HPDE6-E6E7 (cell line): ENCODE results near the gene PSMA4.
A peak's percentile ranks its signal among the peaks of the same experiment; 100 is the strongest.
"Not testable (repeated sequence)": the region's sequence is repeated elsewhere in the genome, so short reads cannot be mapped to it uniquely, and the experiment has no call there.

ENCODE experiments used
- DNase-seq: peaks from one replicate; pipeline ENCODE4 v3.0.0; 2011; ENCODE audit warnings: missing footprints; ENCODE audit errors: extremely low spot score

The PSMA4 gene

DNA sequence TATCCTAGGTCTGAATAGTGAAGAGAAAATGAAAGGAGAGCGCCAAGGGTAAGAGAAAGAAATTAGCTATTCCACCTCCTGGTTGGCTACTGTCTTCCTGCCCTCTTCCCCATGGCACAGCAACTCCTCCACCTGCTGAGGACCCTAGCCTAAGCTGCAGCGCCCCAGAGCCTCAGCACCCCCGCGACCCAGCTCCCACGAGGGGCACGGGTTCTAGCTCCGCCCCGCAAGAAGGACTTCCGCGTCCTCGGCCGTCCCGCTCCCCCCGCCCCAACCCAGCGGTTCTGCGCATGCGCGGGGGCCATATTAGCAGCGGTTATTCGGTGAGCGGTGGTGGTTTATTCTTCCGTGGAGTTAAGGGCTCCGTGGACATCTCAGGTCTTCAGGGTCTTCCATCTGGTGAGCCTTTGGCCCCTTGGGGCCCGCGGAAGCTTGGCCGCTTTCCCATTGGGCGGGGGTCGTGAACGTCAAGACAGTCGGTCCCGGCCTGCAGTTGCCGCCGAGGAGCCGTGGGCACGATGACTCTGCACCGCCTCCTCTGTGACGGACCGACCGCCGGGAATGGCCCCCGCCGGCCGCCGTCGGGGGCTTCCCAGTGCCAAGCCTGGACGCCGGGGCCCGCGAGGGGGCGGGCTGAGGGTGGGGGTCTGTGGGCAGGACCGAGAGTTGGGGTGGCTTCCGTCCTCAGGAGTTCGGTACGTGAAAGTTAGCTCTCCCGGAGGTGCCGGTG, at the start of gene PSMA4:
Gene PSMA4, plus strand, starts transcription at position 304 of the 730 bp plus-strand sequence. CDS start 1,484 bp downstream, outside the sequence.
- DNase-seq, result peak; percentile 84

DNA sequence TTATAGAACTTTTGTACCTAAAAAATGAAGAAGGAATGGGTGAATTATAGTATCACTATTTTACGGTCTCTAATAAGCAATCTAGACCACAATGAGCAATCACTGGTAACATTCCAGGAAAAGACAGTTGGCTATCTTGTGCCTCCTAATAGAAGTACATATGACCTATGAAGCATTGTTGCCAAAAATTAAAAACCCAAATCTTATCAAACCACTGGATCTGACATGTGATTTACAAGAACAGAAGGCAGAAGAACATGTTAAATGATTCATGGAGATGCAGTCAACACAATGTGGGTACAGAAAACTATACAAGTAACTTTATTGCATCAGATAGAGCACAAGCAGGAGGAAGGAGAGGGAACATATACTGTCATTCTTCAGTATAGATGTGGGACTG, 47.4 kb upstream of the PSMA4 start:
- no peak for DNase-seq

DNA sequence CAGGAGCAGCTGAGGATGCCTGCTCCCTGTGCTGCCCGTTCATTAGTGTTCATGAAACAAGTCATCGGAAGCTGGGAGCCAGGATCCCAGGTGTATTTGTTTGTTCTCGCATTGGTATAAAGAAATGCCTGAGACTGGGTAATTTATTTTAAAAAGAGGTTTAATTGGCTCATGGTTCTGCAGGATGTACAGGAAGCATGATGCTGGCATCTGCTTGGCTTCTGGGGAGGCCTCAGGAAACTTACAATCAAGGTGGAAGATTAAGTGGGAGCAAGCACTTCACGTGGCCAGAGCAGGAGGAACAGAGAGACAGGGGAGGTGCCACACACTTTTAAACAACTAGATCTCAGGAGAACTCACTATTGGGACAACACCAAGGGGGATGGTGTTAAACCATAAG, 38.4 kb upstream of the PSMA4 start:
- no peak for DNase-seq

- DNase-seq, result no peak
Measured at GRCh38 chr15:78502641-78503040, 37.6 kb upstream of the PSMA4 start.

DNA sequence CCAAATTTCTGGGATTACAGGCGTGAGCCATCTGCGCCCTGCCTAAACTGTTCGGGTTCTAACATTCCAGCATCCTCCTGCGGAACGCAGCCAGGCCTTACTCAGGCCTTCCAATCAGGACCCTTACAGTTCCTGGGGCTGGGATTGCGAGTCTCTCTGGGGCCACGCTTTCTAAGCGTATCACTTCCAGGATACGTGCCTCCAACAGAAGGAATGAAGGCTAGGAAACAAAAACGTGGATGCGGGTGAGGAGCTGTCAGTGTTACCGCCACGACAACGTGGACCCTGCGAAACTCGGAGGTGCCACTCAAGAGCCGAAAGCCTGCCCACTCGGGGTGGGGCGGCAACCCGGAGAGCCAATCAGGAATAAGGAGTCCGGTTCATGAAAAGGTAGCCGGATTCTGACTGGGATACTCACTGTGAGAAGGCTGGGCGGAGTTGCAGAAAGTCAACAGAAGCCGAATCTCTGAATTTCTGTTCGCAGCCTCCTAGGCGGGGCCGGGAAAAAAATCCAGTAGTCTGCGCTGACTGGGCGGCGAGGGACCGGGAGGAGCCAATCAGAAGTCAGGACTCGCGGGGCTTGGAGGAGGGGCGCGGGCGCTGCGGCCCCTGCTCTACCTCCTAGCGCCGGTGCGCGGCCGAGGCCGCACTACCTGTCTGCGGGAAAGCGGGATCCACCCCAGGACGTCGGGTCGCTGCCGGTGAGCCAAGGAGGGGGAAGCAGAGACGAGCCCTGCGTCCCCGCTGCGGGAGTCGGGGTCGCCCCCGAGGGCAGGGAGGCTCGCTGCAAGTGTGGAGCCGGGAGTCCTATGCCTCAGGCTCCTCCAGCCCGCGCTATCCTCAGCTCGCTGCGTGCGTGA, 33.0 kb upstream of the PSMA4 start, which contains the start of gene HYKK:
Gene HYKK, plus strand, starts transcription at position 607 of the 860 bp plus-strand sequence. CDS start 5,512 bp downstream, outside the sequence.
- DNase-seq, result peak; percentile 96

DNA sequence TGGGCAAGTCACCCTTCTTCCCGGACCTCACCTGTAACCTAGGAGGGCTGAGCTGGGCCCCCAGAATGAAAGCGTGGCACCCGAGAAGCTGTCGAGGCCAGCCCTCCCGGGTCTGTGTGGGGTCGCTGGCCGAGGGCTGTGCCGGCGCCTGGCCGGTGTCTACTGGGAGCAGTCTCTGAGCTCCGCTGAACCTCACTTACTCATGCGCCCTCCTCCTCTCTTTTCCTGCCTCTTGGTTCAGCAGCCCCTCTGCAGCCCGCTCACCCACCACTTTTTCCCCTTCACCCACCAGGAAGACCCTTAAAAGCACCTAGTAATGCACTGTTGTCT, 32.4 kb upstream of the PSMA4 start:
- no peak for DNase-seq

DNA sequence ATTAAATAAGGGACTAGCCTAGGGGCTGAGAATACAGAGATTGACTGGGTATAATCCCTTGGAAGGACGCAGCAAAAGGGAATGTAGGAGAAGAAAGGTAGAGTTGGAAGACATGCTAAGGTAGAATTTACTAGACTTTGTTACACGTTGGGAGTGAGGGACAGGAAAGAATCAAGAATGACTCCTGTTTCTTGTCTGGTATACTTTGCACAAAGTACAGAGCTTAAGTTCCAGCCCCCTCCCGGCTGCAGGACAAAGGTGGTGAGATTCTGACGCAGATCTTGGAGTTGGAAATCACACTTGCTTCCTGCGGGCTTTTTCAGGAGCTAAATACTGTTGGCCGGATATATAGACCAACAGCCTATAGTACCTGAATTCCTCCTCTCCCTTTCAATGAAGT, 32.0 kb upstream of the PSMA4 start:
- peak; percentile 4 for DNase-seq

- DNase-seq, result no peak
Measured at GRCh38 chr15:78509726-78510312, 30.4 kb upstream of the PSMA4 start.

GRCh38 chr15:78520035-78520434, 20.2 kb upstream of the PSMA4 start:
- DNase-seq, result not testable (repeated sequence)

- no peak for DNase-seq
Measured at GRCh38 chr15:78524230-78524629, 16.0 kb upstream of the PSMA4 start.

DNA sequence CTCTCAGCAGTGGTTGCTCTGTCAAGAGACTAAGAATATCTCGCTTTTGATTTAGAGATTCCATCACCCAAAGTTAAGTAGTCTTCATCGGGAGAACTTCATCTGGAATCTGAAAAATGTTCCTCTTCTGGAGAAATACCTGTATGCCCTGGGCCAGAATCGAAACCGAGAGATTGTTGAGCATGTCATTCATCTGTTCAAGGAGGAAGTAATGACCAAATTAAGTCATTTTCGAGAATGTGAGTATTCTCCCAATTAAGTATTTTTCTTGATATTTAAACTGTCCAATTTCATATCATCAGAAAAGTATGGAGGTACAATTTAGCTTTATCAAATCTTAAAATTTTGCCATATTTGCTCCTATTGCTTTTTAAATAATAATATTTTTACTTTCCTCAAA, 12.9 kb upstream of the PSMA4 start:
- no peak for DNase-seq

DNA sequence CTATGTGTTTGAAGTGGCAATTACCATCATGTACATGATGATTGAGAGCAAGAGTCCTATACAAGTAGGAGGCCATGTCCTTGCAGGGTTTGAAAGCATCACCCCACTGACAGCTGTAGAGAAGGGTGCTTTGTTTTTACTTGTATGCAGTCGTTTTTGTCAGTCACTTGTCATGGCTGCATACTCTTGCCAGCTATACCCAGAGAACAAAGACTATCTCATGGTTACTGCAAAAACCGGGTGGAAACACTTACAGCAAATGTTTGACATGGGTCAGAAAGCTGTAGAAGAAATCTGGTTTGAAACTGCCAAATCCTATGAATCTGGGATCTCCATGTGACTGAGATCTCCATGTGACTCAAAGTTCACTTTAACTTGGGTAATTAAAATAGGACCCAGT, 6.9 kb upstream of the PSMA4 start:
- DNase-seq, result no peak

GRCh38 chr15:78536134-78536533, 4.1 kb upstream of the PSMA4 start:
- no peak for DNase-seq

GRCh38 chr15:78537266-78537905, 2.9 kb upstream of the PSMA4 start:
- no peak for DNase-seq

- DNase-seq, result no peak
Measured at GRCh38 chr15:78538358-78538757, 1.9 kb upstream of the PSMA4 start.

DNA sequence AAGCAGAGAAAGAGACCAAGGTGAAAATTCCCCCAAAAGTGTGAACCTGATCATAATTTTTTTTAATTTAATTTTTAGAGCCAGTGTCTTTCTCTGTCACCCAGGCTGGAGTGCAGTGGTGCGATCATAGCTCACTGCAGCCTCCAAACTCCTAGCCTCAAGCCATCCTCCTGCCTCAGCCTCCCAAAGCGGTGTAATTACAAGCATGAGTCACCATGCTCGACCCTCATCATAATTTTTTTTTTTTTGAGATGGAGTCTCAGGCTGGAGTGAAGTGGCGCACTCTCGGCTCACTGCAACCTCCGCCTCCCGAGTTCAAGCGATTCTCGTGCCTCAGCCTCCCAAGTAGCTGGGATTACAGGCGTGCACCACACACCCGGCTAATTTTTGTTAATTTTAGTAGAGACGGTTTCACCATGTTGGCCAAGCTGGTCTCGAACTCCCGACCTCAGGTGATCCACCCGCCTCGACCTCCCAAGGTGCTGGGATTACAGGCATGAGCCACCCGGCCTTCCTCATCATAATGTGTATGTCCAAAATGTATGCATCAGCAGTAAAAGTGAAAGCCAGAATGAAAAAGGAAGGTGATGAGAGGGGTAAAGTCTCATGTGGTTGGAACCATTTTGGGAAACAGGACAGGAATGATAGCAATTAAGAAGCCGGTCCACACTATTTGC, 642 bp upstream of the PSMA4 start:
- not testable (repeated sequence) for DNase-seq

- no peak for DNase-seq
Measured at GRCh38 chr15:78540871-78541743, 863 bp downstream of the PSMA4 start.

DNA sequence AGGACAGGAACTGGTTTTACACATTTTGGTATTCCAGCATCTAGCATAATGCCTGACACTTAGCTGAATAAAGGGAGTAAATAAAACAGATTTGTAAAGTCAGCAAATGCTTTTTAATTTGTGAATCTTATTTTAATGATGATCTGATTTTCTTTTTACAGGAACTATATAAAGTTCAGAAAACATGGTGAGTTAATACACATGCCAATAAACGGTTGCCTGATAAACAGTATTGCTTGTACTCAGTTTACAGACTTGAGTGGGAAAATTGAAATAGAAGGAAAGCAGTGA, 1.4 kb downstream of the PSMA4 start:
- no peak for DNase-seq

DNA sequence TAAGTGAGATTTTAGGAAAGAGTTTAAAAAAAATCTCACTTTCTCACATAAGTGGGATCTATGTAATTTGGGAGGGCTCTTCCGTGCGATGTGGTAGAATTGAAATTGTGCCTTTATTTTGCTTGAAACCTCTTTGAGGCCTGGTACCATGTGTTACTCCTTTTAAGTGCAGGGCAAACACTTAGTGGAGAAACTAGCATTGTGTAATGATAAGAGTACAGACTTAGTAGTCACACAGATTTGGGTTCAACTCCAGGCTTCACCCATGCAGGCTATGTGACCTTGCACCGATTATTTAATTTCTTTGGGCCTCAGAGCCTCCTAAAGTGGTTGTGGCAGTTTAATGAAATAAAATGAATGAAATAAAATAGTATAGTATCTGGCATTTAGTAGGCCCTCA, 2.4 kb downstream of the PSMA4 start:
- DNase-seq, result no peak

DNA sequence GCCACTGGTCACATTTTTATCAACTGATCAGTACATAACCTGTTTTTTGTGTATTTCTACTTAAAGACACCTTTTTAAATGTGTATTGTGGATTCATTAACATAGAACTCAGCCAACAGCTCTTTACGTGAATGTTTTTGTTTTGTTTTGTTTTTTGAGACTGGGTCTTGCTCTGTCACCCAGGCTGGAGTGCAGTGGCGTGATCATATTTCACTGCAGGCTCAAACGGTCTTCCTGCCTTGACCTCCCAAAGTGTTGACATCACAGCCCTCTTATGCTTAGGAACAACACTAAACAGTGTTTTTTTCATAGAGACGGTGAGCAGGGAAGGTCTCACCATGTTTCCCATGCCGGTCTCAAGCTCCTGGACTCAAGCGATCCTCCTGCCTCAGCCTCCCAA, 9.9 kb downstream of the PSMA4 start:
- DNase-seq, result no peak

GRCh38 chr15:78550815-78551214, 10.6 kb downstream of the PSMA4 start:
- DNase-seq, result no peak
